BJ (cell line): ENCODE data around the gene STK4. TPM values are rescaled to one million over a fixed set of nuclear protein-coding genes. Genes with fewer than 3 reads are reported as not detected.

ENCODE experiments used
- CTCF ChIA-PET: fragments of 350-600 bp; formaldehyde crosslinking; extraction: SDS; loops from one replicate; lab custom pipeline; 2021; ENCODE audit warnings: antibody characterized with exemption, inconsistent platforms; lab: Yijun Ruan, JAX
- POLR2A ChIA-PET: fragments of 300-600 bp; sonication (Branson Sonifier 250); formaldehyde crosslinking; extraction: SDS; loops from one replicate; lab custom pipeline; 2021; ENCODE audit warnings: antibody characterized with exemption; lab: Charles Lee
- DNase-seq: peaks from one replicate; pipeline ENCODE4 v3.0.0-alpha.2; 2011; ENCODE audit warnings: low read depth
- H3K27me3 ChIP-seq: 2 replicates; pipeline ENCODE4 v1.6.0; 2011; ENCODE audit warnings: low read length; ENCODE audit not compliant: control insufficient read depth, insufficient read depth
- H3K36me3 ChIP-seq: 2 replicates; pipeline ENCODE4 v1.5.1; 2011; ENCODE audit warnings: low read length; ENCODE audit not compliant: control insufficient read depth, insufficient read depth
- H3K4me3 ChIP-seq: 2 replicates; pipeline ENCODE4 v1.5.1; 2011; ENCODE audit warnings: low read depth, mild to moderate bottlenecking, control low read depth, low read length
- polyA plus RNA-seq: library from polyadenylated mRNA; depleted of rRNA; stranded (reverse); fragments of >200 nt; gene quantifications from 2 replicates; pipeline ENCODE4 v1.2.3, GENCODE V29; 2011
- TF ChIP-seq, protein P1 (sequence below): IDR thresholded peaks from 2 replicates; pipeline ENCODE4 v1.5.1; 2011; ENCODE audit warnings: low read depth, mild to moderate bottlenecking, control low read depth, inconsistent platforms, low read length, moderate library complexity; ENCODE audit not compliant: insufficient read depth

The STK4 gene
- polyA plus RNA-seq, 1 experiment = 12.4 TPM

- Histone ChIP-seq H3K27me3 (no peaks in the 10 kb centered on the region), H3K36me3 (no peaks in the 10 kb centered on the region), H3K4me3 (no peak overlapping the region)
- DNase-seq = peak; percentile 71
- TF ChIP-seq, protein P1, sequence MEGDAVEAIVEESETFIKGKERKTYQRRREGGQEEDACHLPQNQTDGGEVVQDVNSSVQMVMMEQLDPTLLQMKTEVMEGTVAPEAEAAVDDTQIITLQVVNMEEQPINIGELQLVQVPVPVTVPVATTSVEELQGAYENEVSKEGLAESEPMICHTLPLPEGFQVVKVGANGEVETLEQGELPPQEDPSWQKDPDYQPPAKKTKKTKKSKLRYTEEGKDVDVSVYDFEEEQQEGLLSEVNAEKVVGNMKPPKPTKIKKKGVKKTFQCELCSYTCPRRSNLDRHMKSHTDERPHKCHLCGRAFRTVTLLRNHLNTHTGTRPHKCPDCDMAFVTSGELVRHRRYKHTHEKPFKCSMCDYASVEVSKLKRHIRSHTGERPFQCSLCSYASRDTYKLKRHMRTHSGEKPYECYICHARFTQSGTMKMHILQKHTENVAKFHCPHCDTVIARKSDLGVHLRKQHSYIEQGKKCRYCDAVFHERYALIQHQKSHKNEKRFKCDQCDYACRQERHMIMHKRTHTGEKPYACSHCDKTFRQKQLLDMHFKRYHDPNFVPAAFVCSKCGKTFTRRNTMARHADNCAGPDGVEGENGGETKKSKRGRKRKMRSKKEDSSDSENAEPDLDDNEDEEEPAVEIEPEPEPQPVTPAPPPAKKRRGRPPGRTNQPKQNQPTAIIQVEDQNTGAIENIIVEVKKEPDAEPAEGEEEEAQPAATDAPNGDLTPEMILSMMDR = no peak
- CTCF ChIA-PET = interaction anchor here (1.9 to 6.6 kb wide), 4 partner anchors 29 to 278 kb away, joined by 3 to 106 read pairs (median 48); no protein-coding TSS in a partner anchor
- POLR2A ChIA-PET = interaction anchor here (0.7 kb wide), 1 partner anchor 39 kb away, joined by 5 read pairs; no protein-coding TSS in a partner anchor
Measured at GRCh38 chr20:45014671-45015415, 48.5 kb downstream of the STK4 start.

DNA sequence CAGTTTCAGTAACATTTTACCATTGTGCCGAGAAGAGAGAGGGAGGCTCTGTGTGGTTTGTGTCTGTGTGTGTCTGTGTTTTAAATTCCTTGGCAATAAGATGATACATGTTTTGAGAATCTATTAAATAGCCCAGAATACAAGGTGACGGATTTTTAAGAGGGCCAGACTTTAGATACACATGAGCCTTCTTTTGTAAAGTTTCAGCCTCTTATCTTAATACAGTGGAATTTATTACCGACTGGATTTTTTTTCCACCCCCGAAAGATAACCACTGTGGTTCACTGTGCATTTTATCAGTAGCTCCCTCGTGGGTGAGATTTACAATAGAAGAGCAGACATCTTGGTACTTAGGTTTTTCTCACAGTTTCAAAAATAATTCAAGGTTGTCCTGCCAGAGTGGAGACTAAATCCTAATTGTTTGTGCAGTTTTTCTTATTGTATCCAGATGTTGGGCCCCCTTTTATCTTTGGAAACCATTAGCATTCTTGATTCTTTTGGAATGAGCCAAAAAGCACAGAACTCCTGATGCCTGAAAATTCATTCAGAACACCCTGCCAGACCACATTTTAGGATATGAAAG is 49.9 kb downstream of the STK4 start:
- no peaks in the 10 kb centered on the region for H3K36me3 ChIP-seq
- TF ChIP-seq, protein P1 = no peak
- ChIA-PET POLR2A (interaction anchor here (0.6 kb wide), 1 partner anchor 13 kb away, joined by 3 read pairs; no protein-coding TSS in a partner anchor), CTCF (interaction anchor here (1.0 to 6.6 kb wide), 4 partner anchors 28 to 96 kb away, joined by 3 to 106 read pairs (median 4); no protein-coding TSS in a partner anchor)
- no peak overlapping the region for H3K4me3 ChIP-seq
- DNase-seq = peak; percentile 51
- H3K27me3 ChIP-seq = no peaks in the 10 kb centered on the region

DNA sequence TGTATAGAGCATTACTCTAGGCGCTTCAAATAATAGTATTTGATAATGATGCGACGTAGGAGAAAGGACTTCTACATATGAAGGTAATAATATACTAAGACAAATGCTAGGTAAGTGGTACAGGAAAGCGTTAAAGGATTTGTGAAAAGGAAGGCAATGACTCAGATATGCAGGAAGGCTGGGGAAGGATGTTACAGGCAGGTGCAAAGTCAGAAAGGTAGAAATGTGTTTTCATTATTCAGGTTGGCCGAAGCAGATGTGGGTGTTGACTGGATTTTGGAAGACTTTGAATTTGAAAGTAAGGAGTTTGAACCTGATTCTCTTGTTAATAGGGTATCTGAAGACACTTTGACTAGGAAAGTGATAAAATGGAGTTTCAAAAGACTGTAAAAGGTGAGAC is 51.0 kb downstream of the STK4 start:
- Histone ChIP-seq H3K27me3 (no peaks in the 10 kb centered on the region), H3K4me3 (no peak overlapping the region), H3K36me3 (no peaks in the 10 kb centered on the region)
- POLR2A ChIA-PET = no interaction called here
- CTCF ChIA-PET = interaction anchor here (1.1 to 3.6 kb wide), 2 partner anchors 78 to 94 kb away, joined by 4 to 17 read pairs; no protein-coding TSS in a partner anchor
- no peak for DNase-seq
- TF ChIP-seq, protein P1 = no peak

DNA sequence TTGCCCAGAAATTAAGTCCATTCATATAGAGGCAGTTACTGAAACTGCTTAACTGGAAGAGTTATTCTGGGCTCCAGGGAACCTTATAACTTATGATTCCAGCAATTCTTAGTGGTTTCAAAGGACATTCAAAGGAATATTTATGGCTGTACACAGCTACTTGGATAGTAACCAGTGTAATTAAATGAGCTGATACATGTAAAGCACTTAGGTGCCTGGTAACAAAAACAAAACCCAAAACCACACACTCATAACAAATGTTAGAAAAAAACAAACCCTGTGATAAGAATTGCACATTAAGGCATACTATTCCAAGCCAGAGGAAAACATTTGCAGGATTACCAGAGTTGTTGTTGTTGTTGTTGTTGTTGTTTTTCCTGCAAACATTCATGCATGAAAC is 51.5 kb downstream of the STK4 start:
- Histone ChIP-seq H3K4me3 (no peak overlapping the region), H3K27me3 (no peaks in the 10 kb centered on the region), H3K36me3 (no peaks in the 10 kb centered on the region)
- ChIA-PET POLR2A (no interaction called here), CTCF (interaction anchor here (3.6 kb wide), 1 partner anchor 77 kb away, joined by 17 read pairs; no protein-coding TSS in a partner anchor)
- TF ChIP-seq, protein P1 = no peak
- no peak for DNase-seq
